Prostate gland (tissue), 2 donors: ENCODE results near the gene SLPI. TPM values are rescaled to one million over a fixed set of nuclear protein-coding genes. Genes with fewer than 3 reads are reported as not detected.

Source experiments
- total RNA-seq, 2 donors: library from RNA; depleted of rRNA; stranded (reverse); fragments of >200 nt; gene quantifications; one replicate each; pipeline ENCODE4 v1.1.0, GENCODE V29; 2016

The SLPI gene
- total RNA-seq, 2 donors from 2014 or later, result 168 to 202 TPM

Other genes starting within 250 kb of the SLPI start
- 1 to 10 TPM in 1 of 2 donors, under 1 TPM in 1; 0.09 to 4.7 TPM for gene KCNS1, start 153.4 kb downstream of the SLPI start, total RNA-seq
- 1 to 10 TPM; 1.0 to 2.3 TPM for gene WFDC5, start 139.4 kb downstream of the SLPI start, total RNA-seq
- not detected for gene WFDC12, start 130.1 kb downstream of the SLPI start, total RNA-seq
- 1 to 10 TPM in 1 of 2 donors, not detected in 1; 1.5 TPM for gene PI3, start 79.7 kb downstream of the SLPI start, total RNA-seq
- gene SEMG1, start 47.5 kb downstream of the SLPI start, total RNA-seq, result 100 to 1,000 TPM in 1 of 2 donors, under 1 TPM in 1; 0.14 to 250 TPM
- 10 to 100 TPM in 1 of 2 donors, under 1 TPM in 1; 0.18 to 70.5 TPM for gene SEMG2, start 33.2 kb downstream of the SLPI start, total RNA-seq
- not detected for gene RBPJL, start 52.3 kb upstream of the SLPI start, total RNA-seq
- under 1 TPM in 1 of 2 donors, not detected in 1; 0.34 TPM for gene MATN4, start 53.7 kb upstream of the SLPI start, total RNA-seq
- 100 to 1,000 TPM; 123 to 266 TPM for gene SDC4, start 93.9 kb upstream of the SLPI start, total RNA-seq
- 10 to 100 TPM; 29.3 to 57.4 TPM for gene SYS1, start 108.6 kb upstream of the SLPI start, total RNA-seq
- under 1 TPM in 1 of 2 donors, not detected in 1; 0.51 TPM for gene TP53TG5, start 123.8 kb upstream of the SLPI start, total RNA-seq
- gene DBNDD2, start 153.7 kb upstream of the SLPI start, total RNA-seq, result 10 to 100 TPM; 33.7 to 34.4 TPM
- 100 to 1,000 TPM in 1 of 2 donors, 10 to 100 TPM in 1; 91.8 to 136 TPM for gene PIGT, start 161.6 kb upstream of the SLPI start, total RNA-seq
- 100 to 1,000 TPM in 1 of 2 donors, 10 to 100 TPM in 1; 100.0 to 122 TPM for gene WFDC2, start 215.2 kb upstream of the SLPI start, total RNA-seq